NK-92 (cell line): ENCODE measurements around the gene DNAJC1.
"Not testable (repeated sequence)": the region's sequence is repeated elsewhere in the genome, so short reads cannot be mapped to it uniquely, and the experiment has no call there.

Experiments
- DNase-seq: peaks from one replicate; lab custom pipeline; 2025; ENCODE audit not compliant: unreplicated experiment; lab: John Stamatoyannopoulos, UW

DNAJC1 gene

DNA sequence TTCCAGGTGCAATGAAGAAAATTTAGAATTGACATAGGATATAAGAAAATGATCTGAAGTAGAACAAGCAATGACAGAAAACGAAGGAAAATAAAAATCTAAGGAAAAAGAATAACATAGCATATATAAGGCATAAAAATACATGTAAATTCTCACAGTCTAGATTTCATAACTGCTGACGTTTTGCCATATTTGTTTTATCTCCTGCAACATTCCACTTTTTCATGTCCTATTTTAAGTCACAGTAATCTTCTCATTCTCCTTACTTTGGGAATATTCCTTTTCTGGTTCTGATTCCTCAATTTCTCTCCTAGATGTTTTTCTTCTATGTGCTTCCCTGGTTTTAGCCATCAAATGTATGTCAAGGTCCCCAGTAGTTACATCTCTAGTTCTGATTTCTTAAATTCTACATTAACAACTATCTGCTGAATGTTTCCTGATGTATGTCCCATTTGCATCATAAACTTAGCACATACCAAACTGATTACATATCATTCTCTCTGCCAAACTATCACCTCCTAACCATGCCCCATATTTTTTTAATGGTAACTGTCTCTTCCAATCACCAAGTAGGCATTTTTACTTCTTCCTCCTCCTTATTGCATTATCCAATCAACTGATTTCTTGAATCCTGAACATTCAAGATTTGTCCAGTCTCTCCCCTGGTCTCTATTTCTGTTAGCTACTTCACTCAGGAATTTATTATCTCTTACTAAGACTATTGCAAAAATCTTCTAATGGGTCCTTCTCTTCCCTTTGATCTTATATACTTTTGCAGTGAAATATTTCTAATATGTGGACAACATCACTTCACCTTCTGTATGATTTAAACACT, 171.3 kb downstream of the DNAJC1 start:
- no peak for DNase-seq

GRCh38 chr10:21830037-21830436, 173.5 kb downstream of the DNAJC1 start:
- DNase-seq = no peak

GRCh38 chr10:21827308-21827707, 176.2 kb downstream of the DNAJC1 start:
- no peak for DNase-seq

GRCh38 chr10:21826725-21827124, 176.8 kb downstream of the DNAJC1 start:
- DNase-seq = no peak

- no peak for DNase-seq
Observed at GRCh38 chr10:21825345-21825744, 178.2 kb downstream of the DNAJC1 start.

- DNase-seq = no peak
Observed at GRCh38 chr10:21824409-21824808, 179.1 kb downstream of the DNAJC1 start.

GRCh38 chr10:21823617-21824016, 179.9 kb downstream of the DNAJC1 start:
- no peak for DNase-seq

- not testable (repeated sequence) for DNase-seq
Observed at GRCh38 chr10:21822273-21822672, 181.3 kb downstream of the DNAJC1 start.

GRCh38 chr10:21820952-21821351, 182.6 kb downstream of the DNAJC1 start:
- no peak for DNase-seq

DNA sequence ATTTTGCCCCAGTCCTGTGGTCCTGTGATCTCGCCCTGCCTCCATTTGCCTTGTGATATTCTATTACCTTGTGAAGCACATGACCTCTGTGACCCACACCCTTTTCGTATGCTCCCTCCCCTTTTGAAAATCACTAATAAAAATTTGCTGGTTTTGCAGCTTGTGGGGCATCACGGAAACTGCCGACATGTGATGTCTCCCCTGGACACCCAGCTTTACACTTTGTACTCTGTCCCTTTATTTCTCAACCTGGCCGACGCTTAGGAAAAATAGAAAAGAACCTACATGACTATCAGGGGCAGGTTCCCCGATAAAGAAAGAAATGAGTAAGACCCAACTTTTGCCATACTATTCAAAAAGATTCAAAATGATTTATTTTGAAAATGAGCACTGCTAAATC, 185.1 kb downstream of the DNAJC1 start:
- DNase-seq = not testable (repeated sequence)

- DNase-seq = no peak
Observed at GRCh38 chr10:21814866-21815265, 188.7 kb downstream of the DNAJC1 start.

DNA sequence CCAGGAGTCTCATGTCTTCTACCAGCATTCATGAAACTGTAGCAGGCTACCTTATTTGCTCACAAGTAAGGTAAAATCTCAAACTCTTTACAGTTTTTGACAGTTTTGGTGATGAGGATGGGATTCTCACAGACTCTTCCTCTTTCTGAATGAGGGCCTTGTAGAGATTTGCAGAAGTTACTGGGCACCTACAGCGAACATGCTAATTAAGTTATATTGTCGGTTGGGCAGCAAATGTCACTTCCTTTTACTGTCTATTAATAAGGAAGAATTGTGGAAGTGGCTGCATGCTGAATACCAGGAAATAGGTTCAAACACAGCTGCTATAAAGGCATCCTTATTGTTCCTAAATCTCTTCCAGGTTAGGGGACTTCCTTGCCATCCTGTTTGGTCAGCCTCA, 189.6 kb downstream of the DNAJC1 start:
- DNase-seq = no peak

- DNase-seq = no peak
Observed at GRCh38 chr10:21811245-21811585, 192.3 kb downstream of the DNAJC1 start.

DNA sequence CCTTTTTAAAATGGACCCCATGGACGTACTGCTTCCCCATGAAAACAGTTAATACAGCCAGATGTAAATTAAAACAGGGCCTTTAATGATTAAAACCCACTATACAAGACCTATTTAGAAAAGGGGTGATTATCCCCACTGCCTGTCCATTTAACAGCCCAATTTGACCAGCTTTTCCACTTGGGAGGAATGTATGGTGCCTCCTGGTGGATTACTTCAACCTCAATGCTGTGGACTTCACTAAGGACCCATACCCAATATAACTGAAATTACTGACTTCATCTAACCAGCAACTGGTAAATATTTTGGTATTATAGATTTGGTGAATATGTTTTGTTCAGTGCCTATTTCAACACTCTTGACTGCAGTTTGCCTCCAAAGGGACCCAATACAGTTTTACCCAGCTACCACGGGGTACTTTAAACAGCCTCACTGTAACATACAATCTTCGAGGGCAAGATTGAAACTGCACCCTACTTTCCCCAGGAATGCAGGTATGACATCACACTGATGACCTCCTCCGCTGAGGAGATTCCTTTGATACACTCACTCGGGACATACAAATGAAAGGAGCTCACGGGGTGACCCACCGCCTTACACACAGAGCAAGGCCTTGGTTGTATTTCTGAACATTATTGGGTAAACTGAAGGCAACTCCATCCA, 192.8 kb downstream of the DNAJC1 start:
- no peak for DNase-seq

- DNase-seq = no peak
Observed at GRCh38 chr10:21808550-21808949, 195.0 kb downstream of the DNAJC1 start.

- DNase-seq = no peak
Observed at GRCh38 chr10:21807180-21807579, 196.3 kb downstream of the DNAJC1 start.

- no peak for DNase-seq
Observed at GRCh38 chr10:21803374-21803773, 200.2 kb downstream of the DNAJC1 start.

DNA sequence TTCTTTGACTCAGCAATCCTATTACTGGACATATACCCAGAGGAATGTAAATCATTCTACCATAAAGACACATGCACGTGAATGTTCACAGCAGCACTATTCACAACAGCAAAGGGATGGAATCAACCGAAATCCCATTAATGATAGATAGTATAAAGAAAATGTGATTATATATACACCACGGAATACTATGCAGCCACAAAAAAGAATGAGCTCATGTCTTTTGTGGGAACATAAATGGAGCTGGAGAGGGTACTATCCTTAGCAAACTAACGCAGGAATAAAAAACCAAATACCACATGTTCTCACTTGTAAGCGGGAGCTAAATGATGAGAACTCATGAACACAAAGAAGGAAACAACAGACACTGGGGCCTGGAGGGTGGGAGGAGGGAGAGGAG, 201.9 kb downstream of the DNAJC1 start:
- no peak for DNase-seq

- no peak for DNase-seq
Observed at GRCh38 chr10:21797984-21798765, 205.4 kb downstream of the DNAJC1 start.

GRCh38 chr10:21797533-21797932, 206.0 kb downstream of the DNAJC1 start:
- DNase-seq = no peak

DNA sequence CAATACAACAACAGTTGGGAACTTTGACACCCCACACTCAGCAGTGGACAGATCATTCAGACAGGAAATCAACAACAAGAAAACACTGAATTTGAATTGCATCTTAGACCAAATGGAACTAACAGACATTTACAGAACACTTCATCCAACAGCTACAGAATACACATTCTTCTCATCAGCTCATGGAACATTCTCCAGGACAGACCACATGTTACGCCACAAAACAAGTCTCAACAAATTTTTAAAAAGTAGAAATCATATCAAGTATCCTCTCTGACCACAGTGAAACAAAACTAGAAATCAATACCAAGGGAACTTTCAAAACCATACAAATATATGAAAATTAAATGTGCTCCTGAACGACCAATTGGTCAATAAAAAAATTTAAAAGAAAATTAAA, 212.3 kb downstream of the DNAJC1 start:
- DNase-seq = no peak

DNA sequence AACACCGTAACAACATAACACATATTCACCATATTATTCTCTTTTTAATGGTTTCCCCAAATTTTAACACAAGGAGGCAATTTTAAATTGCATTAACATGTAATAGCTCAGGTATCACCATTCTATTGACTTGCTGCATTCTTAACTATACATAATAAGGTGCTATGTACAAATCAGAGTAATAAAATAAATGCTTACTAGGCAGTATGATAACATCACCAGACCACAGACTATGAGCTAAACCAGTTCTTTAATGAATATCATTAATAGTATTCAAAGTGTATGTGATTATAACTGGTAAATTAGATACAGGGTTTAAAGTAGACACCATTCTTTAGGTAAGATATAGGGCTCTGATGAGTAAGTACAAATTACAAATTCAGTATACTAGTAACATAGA, 226.6 kb downstream of the DNAJC1 start:
- DNase-seq = no peak
